ENCODE results near the gene HGF.

HGF gene

GRCh38 chr7:81710751-81711150, 59.1 kb downstream of the HGF start:
- no peak for TF ChIP-seq CTCF (IDR thresholded peaks at IDR 0.05; ENCODE audit: insufficient read depth, low read length, poor library complexity, severe bottlenecking)
- Histone ChIP-seq H3K27me3 (replicated peaks; ENCODE audit: control insufficient read depth, insufficient read depth, low read length) (no peaks in the 10 kb centered on the region), H3K36me3 (ENCODE audit: control insufficient read depth, insufficient read depth, low read length) (no peaks in the 10 kb centered on the region), H3K4me3 (replicated peaks; ENCODE audit: low read depth, low read length) (no peak overlapping the region)
- no peak for DNase-seq (ENCODE audit: extremely low read depth, insufficient read length)

GRCh38 chr7:81709836-81710235, 60.0 kb downstream of the HGF start:
- DNase-seq (ENCODE audit: extremely low read depth, insufficient read length) = no peak
- Histone ChIP-seq H3K36me3 (ENCODE audit: control insufficient read depth, insufficient read depth, low read length) (no peaks in the 10 kb centered on the region), H3K4me3 (replicated peaks; ENCODE audit: low read depth, low read length) (no peak overlapping the region), H3K27me3 (replicated peaks; ENCODE audit: control insufficient read depth, insufficient read depth, low read length) (no peaks in the 10 kb centered on the region)
- TF ChIP-seq CTCF (IDR thresholded peaks at IDR 0.05; ENCODE audit: insufficient read depth, low read length, poor library complexity, severe bottlenecking) = no peak

- no peak for DNase-seq (ENCODE audit: extremely low read depth, insufficient read length)
- no peak for TF ChIP-seq CTCF (IDR thresholded peaks at IDR 0.05; ENCODE audit: insufficient read depth, low read length, poor library complexity, severe bottlenecking)
- no peaks in the 10 kb centered on the region for H3K36me3 ChIP-seq (ENCODE audit: control insufficient read depth, insufficient read depth, low read length)
- no peaks in the 10 kb centered on the region for H3K27me3 ChIP-seq (replicated peaks; ENCODE audit: control insufficient read depth, insufficient read depth, low read length)
- no peak overlapping the region for H3K4me3 ChIP-seq (replicated peaks; ENCODE audit: low read depth, low read length)
These were observed 61.9 kb downstream of the HGF start for GRCh38 chr7:81707966-81708365.

- Histone ChIP-seq H3K4me3 (replicated peaks; ENCODE audit: low read depth, low read length) (no peak overlapping the region), H3K27me3 (replicated peaks; ENCODE audit: control insufficient read depth, insufficient read depth, low read length) (no peaks in the 10 kb centered on the region)
- TF ChIP-seq CTCF (IDR thresholded peaks at IDR 0.05; ENCODE audit: insufficient read depth, low read length, poor library complexity, severe bottlenecking) = no peak
These were observed 62.7 kb downstream of the HGF start for GRCh38 chr7:81707196-81707595.

GRCh38 chr7:81705206-81705605, 64.6 kb downstream of the HGF start:
- Histone ChIP-seq H3K27me3 (replicated peaks; ENCODE audit: control insufficient read depth, insufficient read depth, low read length) (no peaks in the 10 kb centered on the region), H3K4me3 (replicated peaks; ENCODE audit: low read depth, low read length) (no peak overlapping the region), H3K36me3 (ENCODE audit: control insufficient read depth, insufficient read depth, low read length) (no peaks in the 10 kb centered on the region)
- no peak for DNase-seq (ENCODE audit: extremely low read depth, insufficient read length)
- no peak for TF ChIP-seq CTCF (IDR thresholded peaks at IDR 0.05; ENCODE audit: insufficient read depth, low read length, poor library complexity, severe bottlenecking)

More at GRCh38 chr7:81707196-81707595, 62.7 kb downstream of the HGF start:
- DNase-seq (ENCODE audit: extremely low read depth, insufficient read length) = no peak
- no peaks in the 10 kb centered on the region for H3K36me3 ChIP-seq (ENCODE audit: control insufficient read depth, insufficient read depth, low read length)

- Histone ChIP-seq H3K27me3 (replicated peaks; ENCODE audit: control insufficient read depth, insufficient read depth, low read length) (no peaks in the 10 kb centered on the region), H3K36me3 (ENCODE audit: control insufficient read depth, insufficient read depth, low read length) (no peaks in the 10 kb centered on the region), H3K4me3 (replicated peaks; ENCODE audit: low read depth, low read length) (no peak overlapping the region)
- no peak for DNase-seq (ENCODE audit: extremely low read depth, insufficient read length)
- TF ChIP-seq CTCF (IDR thresholded peaks at IDR 0.05; ENCODE audit: insufficient read depth, low read length, poor library complexity, severe bottlenecking) = no peak
These were observed 65.3 kb downstream of the HGF start for GRCh38 chr7:81704595-81704994.

Measured in GM06990 (cell line).